Stimulated activated CD8-positive, alpha-beta memory T cell treated with anti-CD3 and anti-CD28 coated beads, Interleukin-4, amount 100 ng/mL, for 1 hour (primary cell): Measurements from ENCODE around the gene MTM1.

Experiments used
- DNase-seq, 2 donors: peaks; one replicate each; pipeline ENCODE4 v3.0.0-alpha.2; 2020; ENCODE audit warnings: low read depth in 2 of 2, low spot score in 1 of 2

Gene MTM1

DNA sequence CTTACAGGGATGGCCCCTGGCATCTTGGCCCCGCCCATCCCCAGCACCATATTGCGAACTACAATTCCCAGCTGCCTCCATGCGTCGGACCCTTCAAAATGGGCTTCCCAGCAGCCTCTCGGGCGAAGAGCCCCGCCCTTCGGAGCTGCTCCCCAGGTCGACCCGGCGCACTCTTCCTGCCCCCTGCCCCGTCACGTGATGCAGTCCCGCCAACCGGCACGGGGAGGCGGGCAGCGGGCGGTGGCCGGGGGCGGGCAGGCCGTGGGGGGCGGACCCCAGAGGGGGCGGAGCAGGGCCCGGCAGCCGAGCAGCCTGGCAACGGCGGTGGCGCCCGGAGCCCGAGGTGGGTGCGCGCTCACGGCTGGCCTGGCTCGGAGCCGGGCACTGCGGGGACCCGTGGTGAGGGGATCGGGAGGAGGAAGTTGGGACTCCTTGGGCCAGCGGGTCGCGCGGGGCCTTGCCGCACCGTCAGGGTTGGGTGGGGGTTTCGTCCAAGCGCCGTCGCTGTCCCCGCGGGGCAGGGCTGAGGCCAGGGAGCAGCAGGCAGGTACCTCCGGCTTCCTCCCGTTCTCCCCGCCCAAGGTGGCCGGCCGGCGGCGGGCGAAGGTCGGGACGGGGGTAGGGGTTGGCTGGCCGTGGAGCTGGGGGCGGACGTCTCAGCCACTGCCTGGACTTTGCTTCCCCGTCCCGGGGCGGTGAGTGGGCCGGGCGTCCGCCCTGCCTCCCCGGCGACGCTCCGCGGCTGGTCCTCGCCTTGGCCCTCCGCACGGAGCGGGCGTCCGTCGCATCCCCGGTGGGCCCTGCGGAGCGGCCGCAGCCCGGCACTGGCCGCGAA is at the start of gene MTM1:
TSS of gene MTM1 (plus strand) at position 302 of the 835 bp plus-strand sequence. CDS start 23,994 bp downstream, outside the sequence.
- peak; percentile 61 to 77 for DNase-seq

DNA sequence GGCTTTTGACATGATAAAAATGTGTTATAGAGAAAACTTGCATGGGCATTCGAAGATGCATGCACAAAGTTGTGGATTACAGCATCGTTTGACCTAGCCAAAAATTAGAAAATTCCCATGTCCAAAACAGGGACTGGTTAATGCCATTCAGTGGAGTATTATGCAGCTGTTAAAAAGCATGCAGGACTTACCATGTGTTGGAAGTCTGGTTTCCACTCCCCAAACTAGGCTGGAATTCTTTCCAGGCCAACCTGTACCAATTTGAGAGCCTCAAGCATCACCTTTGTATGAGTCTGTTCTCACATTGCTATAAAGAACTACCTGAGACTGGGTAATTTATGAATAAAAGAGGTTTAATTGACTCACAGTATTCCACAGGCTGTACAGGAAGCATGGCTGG is 45.9 kb upstream of the MTM1 start:
- no peak for DNase-seq

DNA sequence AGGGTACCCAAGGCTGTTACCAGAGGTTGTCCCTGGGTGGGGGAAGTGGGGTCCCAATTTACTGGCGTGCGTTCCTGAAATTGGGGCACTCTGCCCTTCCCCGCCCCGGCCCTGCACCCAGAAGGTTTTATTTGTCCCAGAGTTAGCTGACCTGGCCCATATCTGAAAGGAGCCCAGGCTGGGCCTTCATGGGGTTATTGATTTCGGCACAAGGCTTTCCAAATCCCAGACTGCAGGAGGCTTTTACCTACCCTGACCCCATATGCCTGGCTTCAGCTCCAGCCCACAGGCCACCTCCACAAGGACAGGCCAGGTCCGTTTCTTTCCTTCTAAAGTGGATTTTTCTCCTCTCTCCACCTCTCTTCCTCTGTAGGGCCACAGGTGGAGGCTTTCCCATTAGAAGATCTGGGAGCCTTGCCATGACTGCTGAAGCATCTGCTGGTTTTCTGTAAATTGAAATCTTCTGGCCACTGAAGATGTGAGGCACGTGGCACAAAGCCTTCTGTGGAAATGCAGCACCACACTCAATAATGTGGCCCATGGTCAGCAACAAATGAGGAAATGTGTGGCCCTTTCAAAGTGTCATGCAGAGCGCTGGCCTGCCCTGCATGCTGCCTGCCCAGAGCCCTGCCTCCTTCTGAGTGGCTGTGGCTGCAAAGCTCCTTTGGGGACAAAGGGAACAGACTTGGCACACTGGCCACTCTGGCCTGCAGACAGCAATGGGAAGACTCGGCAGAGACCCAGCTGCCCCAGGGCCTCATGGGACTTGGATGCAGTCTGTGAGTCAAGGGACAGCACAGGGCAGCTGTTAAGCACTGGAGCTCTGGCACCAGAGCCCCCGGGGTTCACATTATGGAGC is 43.1 kb upstream of the MTM1 start:
- DNase-seq: no peak

DNA sequence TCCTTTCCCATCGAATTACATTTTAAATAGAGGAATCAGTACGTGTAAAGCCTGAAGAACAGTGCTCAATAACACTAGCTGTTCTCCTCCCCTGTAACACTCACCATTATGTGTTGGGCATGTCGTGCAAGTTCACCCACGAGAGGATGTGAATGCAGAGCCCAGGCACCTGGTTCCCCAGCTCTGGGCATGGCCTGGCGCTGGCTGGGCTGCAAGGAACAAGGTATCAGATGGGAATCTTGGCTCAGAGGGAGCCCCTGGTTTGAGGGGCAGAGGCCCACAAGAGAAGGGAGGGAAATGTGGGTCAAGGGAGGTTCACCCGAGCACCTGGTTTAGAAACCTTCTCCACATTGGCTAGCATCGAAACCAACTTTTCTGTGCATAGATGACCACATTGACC is 41.7 kb upstream of the MTM1 start:
- no peak for DNase-seq

DNA sequence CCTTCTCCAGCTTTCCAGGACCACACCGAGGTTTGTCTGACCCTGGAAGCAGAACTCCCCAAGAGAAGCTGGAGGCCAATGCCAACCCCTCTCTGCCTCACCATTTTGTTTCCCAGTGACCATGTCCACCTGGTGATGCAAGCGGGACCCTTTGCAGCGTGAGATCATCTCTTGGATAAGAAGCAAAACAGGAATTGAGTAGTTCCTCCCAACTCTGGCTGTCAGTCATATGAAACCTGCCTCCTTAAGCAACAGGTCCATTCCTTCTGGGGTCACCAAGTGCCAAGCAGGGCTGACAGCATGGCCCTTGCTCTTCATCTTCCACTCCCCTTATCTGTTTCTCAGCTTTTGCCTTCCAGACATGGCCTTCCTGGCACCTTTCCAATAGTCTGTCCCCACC is 41.3 kb upstream of the MTM1 start:
- DNase-seq: no peak

DNA sequence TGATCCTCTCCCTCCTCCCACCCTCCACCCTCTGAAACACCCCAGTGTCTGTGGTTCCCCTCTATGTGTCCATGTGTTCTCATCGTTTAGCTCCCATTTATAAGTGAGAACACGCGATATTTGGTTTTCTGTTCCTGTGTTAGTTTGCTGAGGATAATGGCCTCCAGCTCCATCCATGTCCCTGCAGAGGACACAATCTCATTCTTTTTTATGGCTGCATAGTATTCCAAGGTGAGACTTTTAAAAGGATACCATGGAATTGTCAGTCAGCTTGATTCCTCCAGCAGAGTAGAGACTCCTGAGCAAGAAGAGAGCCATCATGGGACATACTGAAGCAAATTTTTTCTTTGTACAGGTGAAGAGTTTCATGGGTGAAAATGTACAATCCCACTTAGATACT is 38.8 kb upstream of the MTM1 start:
- DNase-seq: no peak

DNA sequence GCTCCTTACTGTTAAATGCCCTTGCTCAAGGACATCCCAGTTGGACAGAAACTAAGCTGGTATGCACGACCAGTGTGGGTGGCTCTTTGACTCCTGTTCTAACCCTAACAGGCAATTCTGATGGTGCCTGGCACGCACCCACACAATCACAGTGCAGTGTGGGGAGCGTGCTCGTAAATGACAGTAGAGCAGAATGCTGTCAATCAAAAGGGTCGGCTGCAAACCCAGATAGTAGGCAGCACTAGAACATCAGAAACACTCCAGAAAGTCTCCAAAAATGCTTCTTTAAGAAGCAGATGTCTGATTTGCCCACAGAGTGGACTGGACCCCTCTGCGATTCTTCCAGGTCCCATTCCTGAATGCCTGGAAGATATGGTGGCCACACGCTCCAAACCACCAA is 37.6 kb upstream of the MTM1 start:
- DNase-seq: no peak

DNA sequence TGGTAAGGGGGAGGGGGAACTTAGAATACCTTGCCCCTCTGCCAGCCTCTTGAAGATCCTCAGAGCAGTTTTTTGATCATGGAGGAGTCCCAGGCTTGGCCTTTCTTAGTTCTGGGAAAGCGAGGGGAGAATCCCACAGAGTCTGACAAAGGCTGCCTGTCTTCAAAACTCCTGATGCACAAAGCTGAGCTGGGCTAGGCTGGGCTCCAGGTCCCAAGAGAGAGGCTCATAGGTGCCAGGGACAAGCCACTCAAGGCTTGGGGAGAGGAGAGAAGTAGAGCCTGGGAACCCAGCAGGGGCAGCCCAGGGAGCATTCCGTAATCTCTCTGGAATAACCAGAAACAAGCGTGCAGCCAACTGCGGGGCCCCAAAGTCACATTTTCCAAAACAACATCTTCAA is 37.0 kb upstream of the MTM1 start:
- no peak for DNase-seq

DNA sequence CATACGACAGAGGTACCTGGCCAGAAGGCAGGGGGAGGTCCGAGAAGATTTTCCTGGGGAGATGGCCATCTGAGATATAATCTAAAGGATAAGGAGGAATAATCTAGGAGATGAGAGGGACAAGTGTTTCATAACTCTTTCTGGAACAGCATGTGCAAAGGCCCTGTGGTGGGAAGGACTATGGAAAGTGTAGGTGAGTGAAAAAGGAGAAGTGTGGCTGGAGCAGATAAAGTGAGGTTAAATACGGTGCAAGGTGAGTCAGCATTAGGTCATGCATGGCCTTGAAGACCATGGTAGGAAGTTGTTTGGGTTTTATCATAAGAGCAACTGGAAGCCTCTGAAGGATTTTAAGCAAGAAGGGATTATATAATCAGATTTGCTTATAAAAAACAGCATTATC is 34.6 kb upstream of the MTM1 start:
- no peak for DNase-seq

DNA sequence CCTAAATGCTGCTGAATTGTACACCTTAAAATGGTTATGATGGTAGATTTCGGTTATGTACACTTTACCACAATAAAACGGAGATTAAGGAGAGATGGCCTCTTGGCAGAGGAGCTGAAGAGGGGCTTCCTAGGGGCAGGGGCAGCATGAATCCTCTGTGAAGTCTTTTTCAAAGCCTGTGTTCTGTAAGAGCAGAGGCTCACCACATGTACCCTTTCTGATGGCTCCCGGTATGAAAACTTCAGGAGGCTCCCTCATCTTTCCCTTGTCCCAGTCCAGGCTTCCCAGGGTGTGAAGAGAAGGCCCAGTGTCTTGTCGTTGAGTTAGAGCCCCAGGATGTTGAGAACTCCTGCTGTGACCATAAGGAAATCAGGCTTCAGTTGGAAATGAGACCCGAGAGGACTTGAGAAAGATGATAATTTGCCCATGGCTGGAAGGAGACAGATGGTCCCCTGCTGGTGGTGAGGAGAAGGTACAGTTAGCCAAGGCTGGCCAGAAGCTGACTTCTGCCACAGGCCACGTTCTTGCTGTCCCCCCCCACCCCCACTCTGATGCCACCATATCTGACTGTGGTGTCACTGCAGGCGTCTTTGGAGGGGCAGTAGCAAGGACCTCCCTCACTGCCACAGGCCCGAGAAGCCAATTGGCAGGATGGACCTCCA is 31.8 kb upstream of the MTM1 start:
- no peak for DNase-seq

DNA sequence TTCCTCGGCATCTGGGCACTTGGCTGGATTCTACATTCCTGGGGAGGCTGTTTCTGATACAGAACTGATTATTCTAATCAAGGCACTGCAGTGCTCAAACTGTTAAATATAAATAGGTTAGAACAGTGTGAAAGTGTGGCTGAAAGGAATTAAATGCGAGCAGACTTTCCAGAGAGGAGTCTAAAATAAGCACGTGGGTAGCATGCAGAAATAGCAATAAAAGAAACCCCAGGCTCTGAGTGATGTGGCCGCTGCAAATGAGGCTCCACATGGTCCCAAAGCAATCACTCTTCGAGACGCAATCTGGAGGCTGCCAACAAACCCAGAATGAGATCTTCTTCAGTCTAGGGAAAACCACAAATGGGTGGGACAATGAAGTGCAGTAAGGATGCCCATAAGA is 30.6 kb upstream of the MTM1 start:
- no peak for DNase-seq

DNA sequence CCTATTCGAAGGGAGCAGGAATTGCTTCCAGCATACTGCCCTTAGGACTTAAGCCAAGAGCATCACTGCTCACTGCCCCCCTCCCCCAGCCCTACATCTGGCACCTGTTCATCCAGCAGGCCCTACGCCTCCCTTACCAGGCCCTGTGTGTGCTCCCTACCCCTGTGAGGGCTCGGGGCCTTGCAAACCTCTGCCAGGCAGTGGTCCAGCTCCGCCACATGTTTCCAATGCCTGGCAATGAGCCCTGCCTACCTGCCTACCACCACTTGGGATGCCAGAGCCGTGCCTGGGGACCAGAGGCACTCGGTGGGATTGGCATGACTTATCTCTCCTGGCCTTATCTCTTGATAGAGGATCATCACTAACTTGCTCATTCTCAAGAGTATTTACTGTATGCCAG is 27.5 kb upstream of the MTM1 start:
- no peak for DNase-seq

DNA sequence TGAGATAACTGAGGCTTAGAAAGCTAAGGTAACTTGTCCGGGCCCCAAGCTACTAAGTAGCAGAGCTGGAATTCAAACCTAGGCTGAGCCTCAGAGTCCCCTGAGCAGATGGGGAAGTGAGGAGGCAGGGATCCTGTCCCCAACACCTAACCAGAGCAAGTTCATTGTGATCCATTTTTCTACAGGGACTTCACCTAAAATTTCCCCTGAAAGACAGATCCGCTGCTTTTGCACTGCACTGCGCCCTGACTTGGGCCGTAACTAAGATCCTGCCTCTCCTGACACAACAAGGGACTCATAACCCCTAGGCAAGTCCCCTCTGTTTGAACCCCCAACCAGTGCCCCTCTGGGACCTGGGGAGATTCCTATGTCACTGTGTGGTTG is 25.6 kb upstream of the MTM1 start:
- no peak for DNase-seq

DNA sequence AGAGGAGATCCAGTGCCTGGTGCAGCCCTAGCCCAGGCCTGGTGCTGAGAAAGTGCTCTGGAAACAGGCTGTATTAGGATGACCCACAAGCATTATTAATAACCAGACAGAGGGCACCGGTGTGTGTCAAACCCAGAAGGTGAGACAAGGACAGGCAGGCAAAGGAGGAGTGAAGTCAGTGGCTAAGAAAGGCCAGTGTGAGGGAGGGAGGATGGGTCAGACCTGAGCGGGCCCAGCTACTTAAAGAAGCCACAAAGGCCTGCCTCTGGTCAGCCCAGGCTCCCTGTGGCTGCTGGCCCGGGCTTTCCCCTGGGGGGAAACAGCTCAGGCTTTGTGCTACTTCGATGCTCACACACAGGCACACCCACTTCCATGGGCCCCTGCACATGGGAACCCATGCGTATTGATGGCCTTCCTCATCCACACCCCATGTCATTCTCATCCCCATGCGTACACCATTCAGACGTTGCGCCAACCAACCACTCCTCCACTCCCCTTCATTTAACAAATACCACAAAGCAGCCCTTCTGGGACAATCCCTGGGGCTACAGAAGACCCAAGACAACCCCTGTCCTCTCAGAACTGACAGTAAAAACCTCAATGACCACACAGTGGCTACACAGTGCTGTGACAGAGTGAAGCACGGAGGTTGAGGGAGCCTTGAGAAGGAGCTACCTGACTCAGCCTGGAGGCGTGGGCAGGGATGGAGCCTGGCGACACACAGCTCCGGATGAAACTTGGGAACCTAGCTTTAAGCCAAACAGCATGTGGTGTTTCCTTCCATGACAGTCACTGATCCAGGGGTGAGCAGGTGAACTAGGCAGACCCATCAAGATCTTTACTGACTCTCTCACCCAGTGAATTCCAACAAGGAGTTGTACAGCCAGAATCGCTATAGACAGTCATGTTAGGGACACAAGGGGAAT is 24.9 kb upstream of the MTM1 start:
- no peak for DNase-seq

DNA sequence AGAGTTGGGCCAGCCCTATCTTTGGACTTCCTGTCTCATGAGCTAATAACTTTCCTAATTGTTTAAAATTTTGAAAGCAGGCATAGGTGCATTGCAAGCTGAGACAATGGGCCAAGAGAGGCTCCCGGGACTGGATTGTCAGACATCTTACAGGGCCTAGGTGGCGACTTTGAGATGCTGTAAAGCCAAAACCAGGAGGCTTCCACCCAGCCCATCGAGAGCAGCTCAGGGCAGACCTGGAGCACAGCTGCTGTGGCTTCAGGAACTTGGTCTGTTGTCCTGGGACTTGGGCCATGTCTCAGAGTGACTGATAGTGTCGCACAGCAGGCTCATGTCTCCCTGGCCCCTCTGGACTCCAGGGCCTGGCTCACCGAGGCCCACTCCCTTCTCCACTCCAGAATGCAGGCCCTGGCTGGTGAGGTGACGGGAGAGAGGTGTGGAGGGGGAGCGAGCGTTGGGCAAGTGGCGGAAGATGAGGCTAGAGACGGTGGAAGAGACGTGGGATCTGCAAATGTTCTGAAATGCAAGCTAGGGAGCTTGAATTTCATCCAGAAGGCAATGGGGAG is 24.1 kb upstream of the MTM1 start:
- DNase-seq: no peak

DNA sequence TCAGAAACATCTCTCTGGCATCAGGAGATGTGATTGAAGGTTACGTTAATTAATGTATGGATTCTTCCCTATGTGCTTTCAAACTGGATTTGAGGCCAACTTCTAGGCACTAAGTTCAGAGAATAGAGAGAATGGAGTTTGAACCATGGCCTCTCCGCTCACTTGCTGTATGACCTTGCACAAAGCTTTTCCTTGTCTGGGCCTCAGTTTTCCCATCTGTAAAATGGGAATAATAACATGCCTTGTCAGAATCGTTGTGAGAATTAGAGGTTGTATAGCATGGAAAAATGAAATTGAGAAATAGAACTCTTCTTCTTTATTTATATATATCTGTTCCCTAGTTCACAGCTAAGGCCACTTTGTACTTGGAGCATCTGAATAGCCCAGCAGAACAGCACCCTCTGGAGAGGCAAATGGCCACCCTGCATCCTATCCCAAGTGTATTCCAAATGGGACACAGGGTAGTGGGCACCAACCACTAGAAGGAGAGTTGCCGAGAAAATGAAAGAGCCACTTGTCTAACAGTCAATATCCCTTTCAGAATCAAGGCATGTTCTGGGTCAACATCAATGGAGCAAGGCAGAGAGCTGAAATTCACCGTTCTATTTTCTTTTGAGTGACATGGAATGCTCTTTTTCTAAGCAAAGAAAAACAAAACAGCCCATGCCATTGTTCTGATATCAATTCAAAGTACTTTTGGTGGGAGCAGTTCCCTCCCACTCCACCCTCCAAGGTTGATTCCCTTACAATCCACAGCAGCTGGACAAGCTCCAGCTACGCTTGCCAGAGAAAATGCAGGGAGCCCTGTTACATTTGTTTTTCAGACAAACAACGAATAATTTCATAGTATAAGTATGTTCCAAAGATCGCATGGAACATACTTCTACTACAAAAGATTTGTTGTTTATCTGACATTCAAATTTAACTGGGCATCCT is 23.3 kb upstream of the MTM1 start:
- no peak for DNase-seq

DNA sequence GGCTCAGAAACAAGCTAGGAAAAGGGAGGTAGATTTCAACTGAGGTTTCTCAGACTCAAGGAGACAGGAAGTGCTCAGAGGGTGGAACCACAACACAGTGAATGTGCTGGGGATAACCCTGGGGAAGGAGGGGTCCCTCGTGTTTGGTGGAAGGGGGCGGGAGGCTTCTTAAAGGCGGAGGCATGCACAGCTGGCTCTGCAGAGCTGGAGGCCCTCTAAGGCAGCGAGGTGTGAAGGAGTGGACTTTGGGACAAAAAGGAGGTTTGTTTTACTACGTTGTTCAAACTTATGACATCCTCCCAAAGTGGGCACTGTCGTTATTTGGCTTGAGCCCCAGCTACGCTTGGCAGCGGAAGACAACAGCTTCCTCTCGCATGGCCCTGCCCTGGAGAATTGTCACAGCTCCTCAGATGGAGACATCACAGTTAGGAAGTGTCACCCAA is 21.7 kb upstream of the MTM1 start:
- DNase-seq: peak in 1 of 2 donors; percentile 5

DNA sequence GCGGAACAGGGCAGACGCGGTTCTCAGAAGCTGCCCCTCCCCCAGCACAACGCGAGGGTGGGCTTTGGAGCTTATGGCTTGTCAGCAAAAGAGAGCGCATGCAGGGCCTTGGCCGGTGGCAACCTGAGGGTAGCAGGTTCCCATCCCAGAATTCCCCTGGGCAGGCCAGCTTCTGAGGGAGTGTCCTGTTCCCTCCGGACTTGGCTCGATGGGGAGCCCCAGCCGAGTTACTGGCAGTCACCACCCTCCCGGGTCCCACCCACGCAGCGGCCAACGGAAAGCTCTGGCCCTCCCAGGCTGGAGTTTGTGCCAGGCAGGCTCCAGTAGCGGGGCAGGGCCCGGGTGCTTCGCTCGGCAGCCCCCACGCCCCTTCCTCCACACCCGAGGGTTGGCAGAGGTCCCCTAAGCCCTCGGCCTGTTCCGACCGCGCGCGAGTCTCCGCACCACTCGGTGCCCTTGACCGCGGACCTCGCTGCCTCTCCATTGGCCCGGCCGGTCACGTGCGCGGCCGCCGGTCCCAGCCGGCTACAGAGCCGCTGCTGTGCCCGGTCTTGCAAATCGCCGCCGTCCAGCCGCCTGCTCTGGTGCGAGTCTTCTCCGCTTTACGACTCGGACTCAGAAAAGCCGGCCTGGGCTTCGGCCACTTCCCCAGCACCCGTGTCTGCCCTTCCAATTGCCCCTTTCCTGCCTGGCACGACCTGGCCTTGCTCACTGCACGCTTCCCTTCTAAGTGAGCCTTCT is 20.9 kb upstream of the MTM1 start:
- no peak for DNase-seq

DNA sequence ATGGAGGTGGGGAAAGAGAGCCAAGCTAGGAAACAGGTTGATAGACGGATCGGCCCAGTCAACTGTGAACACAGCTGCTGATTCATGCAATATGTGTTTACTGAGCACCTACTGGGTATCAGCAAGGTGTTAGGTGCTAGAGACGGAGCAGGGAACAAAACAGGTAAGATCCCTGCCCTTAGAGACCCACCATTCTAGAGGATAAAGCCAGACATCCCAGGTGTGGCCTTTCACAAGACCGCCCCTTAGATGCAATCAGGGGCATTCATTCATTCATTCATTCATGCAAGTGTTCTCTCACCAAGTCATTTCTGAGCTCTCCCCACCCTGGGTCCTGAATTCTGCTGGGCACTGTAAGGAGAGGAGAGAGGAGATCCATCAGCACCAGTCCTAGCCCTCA is 20.2 kb upstream of the MTM1 start:
- no peak for DNase-seq
